ENCODE measurements around the gene USP16.

Gene USP16

DNA sequence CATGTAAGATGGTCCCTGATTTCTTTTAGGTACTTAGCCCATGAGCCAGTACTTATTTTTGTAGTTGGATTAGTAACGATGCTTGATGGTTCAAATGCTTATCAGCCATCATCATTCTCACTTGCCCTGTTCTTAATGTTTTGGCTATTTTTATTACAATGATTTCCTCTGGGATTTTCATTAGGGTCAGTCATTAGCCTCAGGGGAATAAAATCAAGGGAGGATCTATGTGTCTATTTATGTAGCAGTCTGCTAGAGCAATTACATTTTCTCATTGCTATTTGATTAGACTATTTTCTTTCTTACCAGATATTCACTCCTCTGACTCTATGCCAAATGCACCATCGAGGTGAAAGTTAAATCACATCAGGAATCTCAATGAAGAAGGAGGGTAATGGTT is 59.9 kb downstream of the USP16 start:
- no peak for DNase-seq

DNA sequence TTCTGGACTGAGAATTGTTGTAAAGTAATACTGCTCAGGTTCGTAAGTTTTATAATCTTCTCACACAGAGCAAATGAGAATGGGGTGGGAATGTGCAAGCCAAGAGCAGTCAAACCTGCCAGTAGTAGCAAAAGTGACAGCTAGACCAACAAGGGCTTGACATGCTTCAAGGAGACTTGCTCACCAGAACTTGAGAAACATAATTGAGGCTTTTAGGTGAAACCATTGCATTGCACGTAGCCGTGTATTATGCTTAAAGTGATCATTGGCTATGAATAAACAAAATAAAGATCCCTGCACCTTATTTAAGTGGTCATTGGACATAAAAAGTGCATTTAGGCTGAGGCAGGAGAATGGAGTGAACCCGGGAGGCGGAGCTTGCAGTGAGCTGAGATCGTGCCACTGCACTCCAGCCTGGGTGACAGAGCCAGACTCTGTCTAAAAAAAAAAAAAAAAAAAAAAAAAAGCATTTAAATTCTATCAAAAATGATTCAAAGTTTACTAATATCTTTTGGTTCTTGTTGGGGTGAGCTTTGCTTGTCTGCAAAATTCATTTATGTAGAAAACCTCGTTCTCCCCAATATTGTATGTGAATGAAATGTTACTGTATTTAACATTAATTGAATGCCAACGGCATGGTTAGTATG is 60.8 kb downstream of the USP16 start:
- DNase-seq: no peak

DNA sequence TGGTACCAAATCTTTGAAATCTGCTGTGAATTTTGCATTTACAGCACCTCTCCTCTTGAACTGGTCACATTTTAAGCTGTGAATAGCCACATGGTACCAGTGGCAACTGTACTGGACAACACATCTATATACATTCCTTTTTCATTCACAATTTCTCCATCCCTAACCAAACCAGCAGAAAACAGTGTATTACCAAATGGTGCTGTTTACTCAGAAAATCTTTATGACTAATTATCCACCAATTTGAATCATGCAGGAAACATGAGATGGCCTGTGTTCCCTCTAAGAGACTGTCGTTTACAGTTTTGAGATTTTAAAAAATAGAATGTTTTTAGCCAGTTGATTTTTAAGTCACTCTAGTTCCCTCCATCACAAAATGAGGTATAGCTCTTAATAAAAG is 66.6 kb downstream of the USP16 start:
- no peak for DNase-seq

DNA sequence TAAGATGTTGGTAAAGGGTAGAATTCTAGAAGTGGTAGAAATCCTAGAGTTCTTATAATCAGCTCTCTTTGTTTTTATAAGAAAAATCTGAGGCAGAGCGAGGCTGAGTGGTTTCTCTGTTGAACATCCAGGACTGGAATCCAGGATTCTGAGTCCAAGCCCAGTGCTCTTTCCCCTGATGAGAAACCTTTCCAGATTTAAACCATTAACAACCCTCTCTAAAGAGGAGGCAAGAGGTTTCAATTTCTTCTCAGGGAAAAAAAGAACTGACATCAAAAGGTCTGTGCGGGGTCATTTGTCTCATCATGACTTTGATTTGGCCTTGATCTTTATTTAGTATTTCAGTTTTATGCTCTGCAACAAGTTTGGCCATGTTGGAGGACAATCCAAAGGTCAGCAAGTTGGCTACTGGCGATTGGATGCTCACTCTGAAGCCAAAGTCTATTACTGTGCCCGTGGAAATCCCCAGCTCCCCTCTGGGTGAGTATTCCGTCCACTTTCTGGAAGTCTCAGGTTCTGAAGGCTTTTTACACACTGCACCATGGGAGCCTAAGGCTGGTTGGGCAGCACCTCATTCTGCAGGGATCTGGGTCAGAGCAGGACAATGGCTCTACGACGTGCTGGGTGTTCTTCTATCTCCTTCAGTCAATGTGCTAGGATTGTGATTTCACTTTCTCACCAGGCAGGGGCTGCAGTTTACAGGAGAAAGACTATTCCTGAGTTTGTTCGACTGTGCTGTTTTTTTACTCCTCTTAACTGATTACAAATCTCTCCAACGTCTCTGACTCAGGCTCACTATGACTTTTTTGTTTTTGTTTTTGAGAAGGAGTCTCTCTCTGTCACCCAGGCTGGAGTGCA is 67.9 kb downstream of the USP16 start:
- DNase-seq: no peak

DNA sequence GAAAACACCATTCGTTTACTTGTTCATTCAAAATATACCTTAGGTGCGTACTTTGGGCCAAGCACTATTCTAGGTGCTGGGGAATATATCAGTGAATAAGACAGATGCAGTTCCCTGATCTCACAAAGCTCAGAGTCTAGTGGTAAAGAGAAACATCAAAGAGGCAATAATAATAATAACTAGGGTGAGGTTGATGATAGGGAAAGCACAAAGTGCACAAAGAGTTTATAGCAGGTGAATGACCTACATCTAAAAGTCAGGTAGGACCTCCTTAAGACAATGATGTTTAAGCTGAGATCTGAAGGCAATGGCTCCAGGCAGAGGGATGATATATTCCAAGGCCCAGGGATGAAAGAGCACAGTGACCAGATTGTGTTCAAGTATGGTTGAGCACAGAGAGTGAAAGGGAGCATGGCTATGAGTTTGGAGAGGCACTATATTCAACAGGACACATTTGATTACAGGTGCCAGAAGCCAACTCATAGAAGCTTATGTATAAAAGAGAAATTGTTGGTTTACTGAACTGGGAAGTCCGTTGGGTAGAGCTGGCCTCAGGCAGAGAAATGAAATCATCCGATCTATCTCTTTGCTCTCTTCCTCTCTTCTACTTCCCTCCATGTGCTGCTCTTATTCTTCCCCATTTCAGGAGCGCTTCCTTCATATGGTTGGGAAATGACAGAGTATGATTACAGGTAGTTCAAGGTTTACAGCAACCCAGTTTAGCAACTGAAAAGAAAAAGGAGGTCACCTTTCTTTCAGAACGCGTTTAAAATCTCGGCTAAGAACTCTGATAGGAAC is 71.9 kb downstream of the USP16 start:
- no peak for DNase-seq

DNA sequence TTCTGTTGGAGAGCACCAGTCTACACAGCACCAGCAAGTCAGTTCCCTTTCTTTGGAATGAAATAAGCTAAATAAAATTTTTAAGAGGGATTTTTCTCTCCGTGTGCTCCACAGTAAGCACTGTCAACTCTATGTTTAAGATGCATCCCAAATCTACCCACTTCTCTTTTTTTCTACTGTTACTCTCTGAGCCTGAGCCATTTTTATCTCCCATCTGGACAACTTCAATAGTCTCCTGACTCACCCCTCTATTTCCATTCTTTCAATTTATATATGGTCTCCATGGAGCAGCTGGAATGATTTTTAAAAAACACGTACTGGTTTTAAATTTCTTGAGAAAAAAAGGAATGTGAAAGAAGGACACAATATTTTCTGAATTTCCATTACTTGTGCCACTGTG is 73.7 kb downstream of the USP16 start:
- DNase-seq: no peak

DNA sequence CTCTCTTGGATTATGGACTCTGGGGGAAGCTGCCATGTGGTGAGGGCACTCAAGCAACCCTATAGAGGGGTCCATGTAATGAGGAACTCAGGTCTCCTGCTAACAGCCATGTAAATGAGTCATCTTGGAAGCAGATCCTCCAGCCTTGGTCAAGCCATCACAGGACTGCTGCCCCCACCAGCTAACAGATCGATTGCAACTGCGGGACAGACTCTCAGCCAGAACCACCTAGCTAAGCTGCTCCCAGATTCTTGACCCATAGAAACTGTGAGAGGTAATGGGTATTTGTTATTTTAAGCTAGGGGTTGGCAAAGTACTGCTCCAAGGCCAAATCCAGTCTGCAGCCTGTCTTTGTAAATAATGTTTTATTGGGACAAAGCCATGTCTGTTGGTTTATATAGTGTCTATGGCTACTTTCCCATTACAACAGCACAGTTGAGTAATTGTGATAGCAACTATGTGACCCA is 78.4 kb downstream of the USP16 start:
- no peak for DNase-seq

All from NCI-H1105 (cell line).